ENCODE data around the gene VAV3. TPM values are rescaled to one million over a fixed set of nuclear protein-coding genes. Genes with fewer than 3 reads are reported as not detected.

VAV3 gene
- total RNA-seq, 1 donor from 2014 or later = 29.1 TPM

GRCh38 chr1:107806902-107807301 is 158.1 kb downstream of the VAV3 start:
- no peak for TF ChIP-seq CTCF (IDR thresholded peaks at IDR 0.05)
- no peaks in the 10 kb centered on the region for H3K9me3 Mint-ChIP-seq
- H3K36me3 Mint-ChIP-seq (ENCODE audit: low read depth) = no peaks in the 10 kb centered on the region
- H3K4me3 Mint-ChIP-seq = peak overlapping the region; percentile 21
- no peaks in the 10 kb centered on the region for H3K27me3 Mint-ChIP-seq
- CTCF ChIA-PET = no interaction called here
- peak overlapping the region; percentile 96 for H3K27ac Mint-ChIP-seq
- peaks cover 94% of the 10 kb centered on the region for H3K4me1 Mint-ChIP-seq
- ATAC-seq (ENCODE audit: low read depth) = no peak
- POLR2A ChIA-PET = interaction anchor here (0.8 to 1.0 kb wide), 3 partner anchors 9 to 19 kb away, joined by 3 to 4 read pairs (median 4); no protein-coding TSS in a partner anchor
- DNase-seq = no peak
- intact Hi-C loops (cut with micrococcal nuclease) = loop anchor here (2.0 kb wide), 1 partner anchor 14 kb away; no protein-coding TSS in a partner anchor

GRCh38 chr1:107804741-107805140 is 160.2 kb downstream of the VAV3 start:
- H3K9me3 Mint-ChIP-seq = peaks cover 9% of the 10 kb centered on the region
- peak overlapping the region; percentile 96 for H3K27ac Mint-ChIP-seq
- H3K36me3 Mint-ChIP-seq (ENCODE audit: low read depth) = no peaks in the 10 kb centered on the region
- H3K27me3 Mint-ChIP-seq = no peaks in the 10 kb centered on the region
- no peak for DNase-seq
- ChIA-PET POLR2A (interaction anchor here (0.8 kb wide), 1 partner anchor 21 kb away, joined by 3 read pairs; no protein-coding TSS in a partner anchor), CTCF (no interaction called here)
- peak overlapping the region; percentile 80 for H3K4me3 Mint-ChIP-seq
- TF ChIP-seq CTCF (IDR thresholded peaks at IDR 0.05) = no peak
- intact Hi-C loops (cut with micrococcal nuclease) = loop anchor here (1.0 to 2.0 kb wide), 3 partner anchors 36 to 130 kb away; no protein-coding TSS in a partner anchor
- ATAC-seq (ENCODE audit: low read depth) = no peak
- peaks cover 92% of the 10 kb centered on the region for H3K4me1 Mint-ChIP-seq

GRCh38 chr1:107804134-107804533 is 160.8 kb downstream of the VAV3 start:
- Mint-ChIP-seq H3K27ac (peak overlapping the region; percentile 96), H3K4me1 (peaks cover 94% of the 10 kb centered on the region)

GRCh38 chr1:107803579-107803978 is 161.4 kb downstream of the VAV3 start:
- peak overlapping the region; percentile 96 for H3K27ac Mint-ChIP-seq
- no peaks in the 10 kb centered on the region for H3K36me3 Mint-ChIP-seq (ENCODE audit: low read depth)
- DNase-seq = no peak
- no peak for TF ChIP-seq CTCF (IDR thresholded peaks at IDR 0.05)
- CTCF ChIA-PET = no interaction called here
- ATAC-seq (ENCODE audit: low read depth) = no peak
- no peaks in the 10 kb centered on the region for H3K27me3 Mint-ChIP-seq
- peaks cover 9% of the 10 kb centered on the region for H3K9me3 Mint-ChIP-seq
- peaks cover 94% of the 10 kb centered on the region for H3K4me1 Mint-ChIP-seq
- intact Hi-C loops (cut with micrococcal nuclease) = loop anchor here (1.0 to 2.0 kb wide), 4 partner anchors 8 to 25 kb away; no protein-coding TSS in a partner anchor
- H3K4me3 Mint-ChIP-seq = peak overlapping the region; percentile 80
- POLR2A ChIA-PET = interaction anchor here (1.9 kb wide), 1 partner anchor 22 kb away, joined by 6 read pairs; no protein-coding TSS in a partner anchor

More at GRCh38 chr1:107804134-107804533, 160.8 kb downstream of the VAV3 start:
- no peaks in the 10 kb centered on the region for H3K36me3 Mint-ChIP-seq (ENCODE audit: low read depth)
- no peaks in the 10 kb centered on the region for H3K27me3 Mint-ChIP-seq
- peak overlapping the region; percentile 80 for H3K4me3 Mint-ChIP-seq
- CTCF ChIA-PET = no interaction called here
- ATAC-seq (ENCODE audit: low read depth) = peak; percentile 35
- POLR2A ChIA-PET = interaction anchor here (1.9 kb wide), 1 partner anchor 22 kb away, joined by 6 read pairs; no protein-coding TSS in a partner anchor
- H3K9me3 Mint-ChIP-seq = peaks cover 9% of the 10 kb centered on the region
- TF ChIP-seq CTCF (IDR thresholded peaks at IDR 0.05) = no peak
- no peak for DNase-seq
- intact Hi-C loops (cut with micrococcal nuclease) = loop anchor here (1.0 to 2.0 kb wide), 3 partner anchors 36 to 131 kb away; no protein-coding TSS in a partner anchor

- peaks cover 9% of the 10 kb centered on the region for H3K9me3 Mint-ChIP-seq
- H3K36me3 Mint-ChIP-seq (ENCODE audit: low read depth) = no peaks in the 10 kb centered on the region
- H3K4me1 Mint-ChIP-seq = peaks cover 92% of the 10 kb centered on the region
- ChIA-PET CTCF (interaction anchor here (0.6 kb wide), 1 partner anchor 16 kb away, joined by 3 read pairs; no protein-coding TSS in a partner anchor), POLR2A (interaction anchor here (0.7 to 1.9 kb wide), 5 partner anchors 9 to 162 kb away, joined by 3 to 6 read pairs (median 3); no protein-coding TSS in a partner anchor)
- H3K27me3 Mint-ChIP-seq = no peaks in the 10 kb centered on the region
- DNase-seq (no peak), ATAC-seq (ENCODE audit: low read depth) (peak; percentile 64)
- H3K4me3 Mint-ChIP-seq = peak overlapping the region; percentile 80
- H3K27ac Mint-ChIP-seq = peak overlapping the region; percentile 96
- no peak for TF ChIP-seq CTCF (IDR thresholded peaks at IDR 0.05)
- intact Hi-C loops (cut with micrococcal nuclease) = loop anchor here (1.0 to 2.0 kb wide), 4 partner anchors 7 to 26 kb away; no protein-coding TSS in a partner anchor
Observed at GRCh38 chr1:107802654-107803053, 162.3 kb downstream of the VAV3 start.

Measured in activated B cell treated with CpG ODN at 0.5 μM for 24 hours (primary cell).